A673 (cell line): ENCODE results near the gene ANKRD28. TPM values are rescaled to one million over a fixed set of nuclear protein-coding genes. Genes with fewer than 3 reads are reported as not detected.

ENCODE experiments used
- BruUV-seq: library from RNA; stranded (reverse); fragments of 400-500 nt; replicated peaks from 2 replicates; lab custom pipeline; 2021; lab: Mats Ljungman, UMichigan
- CTCF ChIA-PET: fragments of 300-600 bp; sonication (Branson Sonifier 250); formaldehyde crosslinking; loops from one replicate; lab custom pipeline; 2022; ENCODE audit warnings: antibody characterized with exemption; lab: Charles Lee
- POLR2A ChIA-PET: fragments of 300-600 bp; sonication (Branson Sonifier 250); formaldehyde crosslinking; loops from one replicate; lab custom pipeline; 2022; ENCODE audit warnings: antibody characterized with exemption; ENCODE audit not compliant: low non-redundant PET; lab: Charles Lee
- DNase-seq: peaks from one replicate; pipeline ENCODE4 v3.0.0-alpha.2; 2015; ENCODE audit warnings: low spot score
- H3K27ac ChIP-seq: fragments of 200-600 bp; sonication (generic); 2 replicates; pipeline ENCODE4 v1.5.1; 2016; ENCODE audit warnings: mixed run types, low read depth, mild to moderate bottlenecking, mixed read lengths, antibody characterized with exemption, low read length; ENCODE audit not compliant: poor library complexity, severe bottlenecking
- H3K27me3 ChIP-seq: fragments of 200-600 bp; sonication (generic); replicated peaks from 2 replicates; pipeline ENCODE4 v1.6.1; 2017; ENCODE audit warnings: mixed run types, low read depth, mild to moderate bottlenecking, mixed read lengths, antibody characterized with exemption, low read length; ENCODE audit not compliant: insufficient read depth, poor library complexity
- H3K36me3 ChIP-seq: fragments of 200-600 bp; sonication (generic); 2 replicates; pipeline ENCODE4 v1.6.1; 2016; ENCODE audit warnings: mixed run types, mild to moderate bottlenecking, mixed read lengths, antibody characterized with exemption, low read length; ENCODE audit not compliant: insufficient read depth, poor library complexity, severe bottlenecking
- H3K4me1 ChIP-seq: fragments of 200-600 bp; sonication (generic); 2 replicates; pipeline ENCODE4 v1.6.1; 2017; ENCODE audit warnings: mixed run types, mild to moderate bottlenecking, mixed read lengths, antibody characterized with exemption, low read length; ENCODE audit not compliant: insufficient read depth, poor library complexity, severe bottlenecking
- H3K4me3 ChIP-seq: fragments of 200-600 bp; sonication (generic); 2 replicates; pipeline ENCODE4 v1.5.1; 2016; ENCODE audit warnings: low read depth, mixed run types, mild to moderate bottlenecking, mixed read lengths, low read length; ENCODE audit not compliant: poor library complexity, severe bottlenecking
- H3K9me3 ChIP-seq: fragments of 200-600 bp; sonication (generic); 2 replicates; pipeline ENCODE4 v1.6.1; 2016; ENCODE audit warnings: mixed run types, low read depth, mild to moderate bottlenecking, mixed read lengths, antibody characterized with exemption, low read length; ENCODE audit not compliant: poor library complexity, severe bottlenecking
- CTCF ChIP-seq: fragments of 300-800, 200-600 bp; sonication (generic); conservative IDR thresholded peaks from 2 replicates; pipeline ENCODE4 v1.5.1; 2017; ENCODE audit warnings: low read depth, mild to moderate bottlenecking, antibody characterized with exemption, low read length, moderate library complexity, mixed read lengths
- EZH2 ChIP-seq: fragments of 200-600 bp; sonication (generic); IDR thresholded peaks from 2 replicates; pipeline ENCODE4 v1.6.1; 2017; ENCODE audit warnings: borderline replicate concordance, low read depth, mild to moderate bottlenecking, mixed read lengths, antibody characterized with exemption, low read length; ENCODE audit not compliant: poor library complexity, severe bottlenecking
- intact Hi-C: fragments of 100-400 bp; cut with micrococcal nuclease; formaldehyde crosslinking; loops from one replicate; pipeline ENCODE4 v1.10.0; 2022; ENCODE audit not compliant: unreplicated experiment
- total RNA-seq: library from RNA; stranded (reverse); gene quantifications from 2 replicates; pipeline ENCODE4 v1.2.3, GENCODE V29; 2021

ANKRD28 gene
- total RNA-seq, 1 experiment from 2014 or later: 29.9 TPM

- H3K27me3 ChIP-seq: no peaks in the 10 kb centered on the region
- intact Hi-C loops: no loop called here
- H3K4me3 ChIP-seq: no peak overlapping the region
- BruUV-seq: no TSS peak
- H3K36me3 ChIP-seq: no peaks in the 10 kb centered on the region
- no peak for DNase-seq
- no peaks in the 10 kb centered on the region for H3K4me1 ChIP-seq
- no peaks in the 10 kb centered on the region for H3K9me3 ChIP-seq
- CTCF ChIA-PET: no interaction called here
- no peak for TF ChIP-seq CTCF
- TF ChIP-seq EZH2: no peak
- no peak overlapping the region for H3K27ac ChIP-seq
- POLR2A ChIA-PET: interaction anchor here (0.6 kb wide), 1 partner anchor 457 kb away, joined by 3 read pairs; no protein-coding TSS in a partner anchor
Observed at GRCh38 chr3:15726043-15726442, 71.7 kb downstream of the ANKRD28 start.

GRCh38 chr3:15724446-15724845 lies 73.3 kb downstream of the ANKRD28 start:
- BruUV-seq: no TSS peak
- POLR2A ChIA-PET: no interaction called here

GRCh38 chr3:15723624-15723884 lies 74.2 kb downstream of the ANKRD28 start:
- H3K27ac ChIP-seq: no peak overlapping the region
- ChIA-PET CTCF (no interaction called here), POLR2A (interaction anchor here (0.5 kb wide), 1 partner anchor 74 kb away, joined by 13 read pairs; no protein-coding TSS in a partner anchor)
- H3K36me3 ChIP-seq: peaks cover 5% of the 10 kb centered on the region
- no peak for TF ChIP-seq CTCF
- TF ChIP-seq EZH2: no peak
- no peak for DNase-seq
- BruUV-seq: no TSS peak
- H3K27me3 ChIP-seq: no peaks in the 10 kb centered on the region
- intact Hi-C loops: no loop called here
- no peaks in the 10 kb centered on the region for H3K9me3 ChIP-seq
- no peaks in the 10 kb centered on the region for H3K4me1 ChIP-seq
- no peak overlapping the region for H3K4me3 ChIP-seq

More at GRCh38 chr3:15724446-15724845, 73.3 kb downstream of the ANKRD28 start:
- Histone ChIP-seq H3K9me3 (no peaks in the 10 kb centered on the region), H3K27me3 (no peaks in the 10 kb centered on the region), H3K36me3 (peaks cover 5% of the 10 kb centered on the region), H3K27ac (no peak overlapping the region), H3K4me3 (no peak overlapping the region), H3K4me1 (no peaks in the 10 kb centered on the region)
- TF ChIP-seq CTCF: no peak
- TF ChIP-seq EZH2: no peak
- intact Hi-C loops: no loop called here
- DNase-seq: no peak
- CTCF ChIA-PET: no interaction called here
